Mammary epithelial cell (primary cell): ENCODE measurements around the gene PNMA1.

Experiments used
- EZH2 ChIP-seq: IDR thresholded peaks from 2 replicates; pipeline ENCODE4 v1.6.1; 2012; ENCODE audit warnings: low read length, inconsistent platforms, borderline replicate concordance
- TF ChIP-seq, protein P1 (sequence below), 2 donors: IDR thresholded peaks in 1 of 2; conservative IDR thresholded peaks in 1 of 2; 2 replicates each; pipeline ENCODE4 v1.5.1; 2011 to 2012; ENCODE audit warnings: inconsistent platforms in 2 of 2, low read length in 2 of 2, mild to moderate bottlenecking in 2 of 2, control low read depth in 1 of 2, low read depth in 1 of 2; ENCODE audit not compliant: insufficient read depth in 1 of 2; ENCODE audit errors: extremely low read depth in 1 of 2

DNA sequence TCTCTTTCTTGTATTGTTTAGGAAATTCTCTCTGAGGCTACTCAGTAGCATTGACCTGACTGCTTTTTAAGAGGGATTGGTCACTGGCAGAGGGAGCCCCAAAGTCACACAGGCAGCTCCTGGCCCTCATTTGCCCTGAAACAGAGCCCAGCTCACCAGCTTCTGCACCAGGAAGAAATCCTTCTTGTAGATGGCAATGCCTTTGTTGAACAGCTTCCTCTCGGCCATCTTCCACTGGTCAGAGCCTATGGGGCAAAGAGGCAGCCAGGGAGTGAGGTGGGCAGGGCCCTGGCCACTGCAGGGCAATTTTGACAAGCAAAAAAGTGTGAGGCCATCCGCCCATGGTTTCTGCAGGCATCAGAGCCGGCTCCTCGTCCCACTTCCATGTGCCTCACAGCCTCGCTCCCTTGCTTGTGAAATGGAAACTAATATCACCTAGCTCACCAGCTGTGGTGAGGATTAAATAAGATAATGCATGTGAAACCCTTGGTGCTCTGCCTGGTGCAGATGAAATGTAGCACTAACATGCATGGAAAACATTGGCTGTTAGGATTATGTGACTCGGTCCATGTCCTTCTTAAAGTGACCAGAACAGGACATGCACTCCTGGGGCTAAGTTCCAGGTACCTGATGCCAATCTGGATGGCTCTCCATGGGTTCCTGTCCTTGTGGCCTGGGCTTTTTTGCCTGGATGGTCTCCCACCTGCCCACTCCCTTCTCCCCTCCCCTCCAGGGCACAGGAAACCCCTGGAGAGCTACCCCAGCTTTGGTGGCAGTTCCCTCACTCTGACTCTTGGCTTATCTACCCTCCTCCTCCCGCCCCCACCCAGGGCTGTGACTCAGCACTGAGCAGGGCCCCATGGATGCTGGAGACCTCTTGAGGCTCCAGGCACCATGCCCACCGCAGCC is 11.2 kb upstream of the PNMA1 start:
- TF ChIP-seq, protein P1, sequence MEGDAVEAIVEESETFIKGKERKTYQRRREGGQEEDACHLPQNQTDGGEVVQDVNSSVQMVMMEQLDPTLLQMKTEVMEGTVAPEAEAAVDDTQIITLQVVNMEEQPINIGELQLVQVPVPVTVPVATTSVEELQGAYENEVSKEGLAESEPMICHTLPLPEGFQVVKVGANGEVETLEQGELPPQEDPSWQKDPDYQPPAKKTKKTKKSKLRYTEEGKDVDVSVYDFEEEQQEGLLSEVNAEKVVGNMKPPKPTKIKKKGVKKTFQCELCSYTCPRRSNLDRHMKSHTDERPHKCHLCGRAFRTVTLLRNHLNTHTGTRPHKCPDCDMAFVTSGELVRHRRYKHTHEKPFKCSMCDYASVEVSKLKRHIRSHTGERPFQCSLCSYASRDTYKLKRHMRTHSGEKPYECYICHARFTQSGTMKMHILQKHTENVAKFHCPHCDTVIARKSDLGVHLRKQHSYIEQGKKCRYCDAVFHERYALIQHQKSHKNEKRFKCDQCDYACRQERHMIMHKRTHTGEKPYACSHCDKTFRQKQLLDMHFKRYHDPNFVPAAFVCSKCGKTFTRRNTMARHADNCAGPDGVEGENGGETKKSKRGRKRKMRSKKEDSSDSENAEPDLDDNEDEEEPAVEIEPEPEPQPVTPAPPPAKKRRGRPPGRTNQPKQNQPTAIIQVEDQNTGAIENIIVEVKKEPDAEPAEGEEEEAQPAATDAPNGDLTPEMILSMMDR (conservative IDR thresholded peaks at IDR 0.05 in 1 of 2, IDR thresholded peaks at IDR 0.05 in 1 of 2; ENCODE audit: extremely low read depth in 1 of 2, insufficient read depth in 1 of 2, low read depth in 1 of 2, low read length in 2 of 2): no peak
- TF ChIP-seq EZH2: no peak
